Neutrophil (primary cell): ENCODE measurements around the gene MVP.

Experiments
- H3K27ac ChIP-seq: fragments of 200-600 bp; sonication (generic); 2 replicates; pipeline ENCODE4 v1.5.1; 2016; ENCODE audit warnings: mild to moderate bottlenecking, moderate library complexity
- H3K27me3 ChIP-seq: fragments of 200-600 bp; sonication (generic); 2 replicates; pipeline ENCODE4 v1.6.0; 2016; ENCODE audit warnings: mild to moderate bottlenecking
- H3K36me3 ChIP-seq: fragments of 200-600 bp; sonication (generic); 2 replicates; pipeline ENCODE4 v1.5.1; 2017
- H3K4me1 ChIP-seq, 2 experiments: fragments of 200-600 bp in 1 of 2; sonication (generic) in 1 of 2; 1 replicate in 1 of 2; 2 replicates in 1 of 2; pipeline versions ENCODE4 v1.5.1 to v1.6.1; 2013 to 2016; ENCODE audit warnings: low read depth in 1 of 2, low read length in 1 of 2, mild to moderate bottlenecking in 1 of 2, moderate library complexity in 1 of 2; ENCODE audit not compliant: control insufficient read depth in 1 of 2, insufficient read depth in 1 of 2
- H3K4me3 ChIP-seq, 2 experiments: fragments of 200-600 bp in 1 of 2; sonication (generic) in 1 of 2; 1 replicate in 1 of 2; 2 replicates in 1 of 2; pipeline ENCODE4 v1.5.1; 2013 to 2016; ENCODE audit warnings: low read depth in 1 of 2, low read length in 1 of 2, mild to moderate bottlenecking in 1 of 2, moderate library complexity in 1 of 2
- H3K9me3 ChIP-seq: fragments of 200-600 bp; sonication (generic); 2 replicates; pipeline ENCODE4 v1.5.1; 2016
- TF ChIP-seq, protein P1 (sequence below): fragments of 200-600 bp; sonication (generic); IDR thresholded peaks from 2 replicates; pipeline ENCODE4 v1.5.1; 2016; ENCODE audit warnings: antibody characterized with exemption

Gene MVP

DNA sequence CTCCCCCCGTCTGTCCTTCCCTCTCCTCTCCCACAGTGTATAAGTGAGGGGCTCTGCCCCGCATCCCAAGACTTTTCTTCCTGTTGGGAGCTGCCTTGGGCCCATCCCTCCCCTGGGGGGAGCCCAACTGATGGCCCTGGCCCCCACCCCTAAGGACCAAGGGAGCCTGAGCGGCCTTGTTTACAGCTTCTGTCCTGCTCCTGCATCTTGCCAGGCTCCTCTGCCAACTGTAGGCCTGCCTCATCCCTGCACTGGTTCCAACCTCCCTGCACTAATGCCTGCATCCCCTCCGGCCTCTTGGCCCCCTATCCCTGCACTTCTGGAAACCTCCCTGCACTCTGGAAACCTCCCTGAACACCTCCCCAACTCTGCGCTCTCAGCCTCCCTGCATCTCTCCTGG, 5.7 kb upstream of the MVP start:
- Histone ChIP-seq H3K4me1 (peaks cover 64 to 76% of the 10 kb centered on the region in 2 experiments), H3K27me3 (peaks cover 38% of the 10 kb centered on the region), H3K4me3 (no peak overlapping the region), H3K9me3 (no peaks in the 10 kb centered on the region), H3K27ac (no peak overlapping the region), H3K36me3 (peaks cover 8% of the 10 kb centered on the region)
- TF ChIP-seq, protein P1, sequence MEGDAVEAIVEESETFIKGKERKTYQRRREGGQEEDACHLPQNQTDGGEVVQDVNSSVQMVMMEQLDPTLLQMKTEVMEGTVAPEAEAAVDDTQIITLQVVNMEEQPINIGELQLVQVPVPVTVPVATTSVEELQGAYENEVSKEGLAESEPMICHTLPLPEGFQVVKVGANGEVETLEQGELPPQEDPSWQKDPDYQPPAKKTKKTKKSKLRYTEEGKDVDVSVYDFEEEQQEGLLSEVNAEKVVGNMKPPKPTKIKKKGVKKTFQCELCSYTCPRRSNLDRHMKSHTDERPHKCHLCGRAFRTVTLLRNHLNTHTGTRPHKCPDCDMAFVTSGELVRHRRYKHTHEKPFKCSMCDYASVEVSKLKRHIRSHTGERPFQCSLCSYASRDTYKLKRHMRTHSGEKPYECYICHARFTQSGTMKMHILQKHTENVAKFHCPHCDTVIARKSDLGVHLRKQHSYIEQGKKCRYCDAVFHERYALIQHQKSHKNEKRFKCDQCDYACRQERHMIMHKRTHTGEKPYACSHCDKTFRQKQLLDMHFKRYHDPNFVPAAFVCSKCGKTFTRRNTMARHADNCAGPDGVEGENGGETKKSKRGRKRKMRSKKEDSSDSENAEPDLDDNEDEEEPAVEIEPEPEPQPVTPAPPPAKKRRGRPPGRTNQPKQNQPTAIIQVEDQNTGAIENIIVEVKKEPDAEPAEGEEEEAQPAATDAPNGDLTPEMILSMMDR: no peak

DNA sequence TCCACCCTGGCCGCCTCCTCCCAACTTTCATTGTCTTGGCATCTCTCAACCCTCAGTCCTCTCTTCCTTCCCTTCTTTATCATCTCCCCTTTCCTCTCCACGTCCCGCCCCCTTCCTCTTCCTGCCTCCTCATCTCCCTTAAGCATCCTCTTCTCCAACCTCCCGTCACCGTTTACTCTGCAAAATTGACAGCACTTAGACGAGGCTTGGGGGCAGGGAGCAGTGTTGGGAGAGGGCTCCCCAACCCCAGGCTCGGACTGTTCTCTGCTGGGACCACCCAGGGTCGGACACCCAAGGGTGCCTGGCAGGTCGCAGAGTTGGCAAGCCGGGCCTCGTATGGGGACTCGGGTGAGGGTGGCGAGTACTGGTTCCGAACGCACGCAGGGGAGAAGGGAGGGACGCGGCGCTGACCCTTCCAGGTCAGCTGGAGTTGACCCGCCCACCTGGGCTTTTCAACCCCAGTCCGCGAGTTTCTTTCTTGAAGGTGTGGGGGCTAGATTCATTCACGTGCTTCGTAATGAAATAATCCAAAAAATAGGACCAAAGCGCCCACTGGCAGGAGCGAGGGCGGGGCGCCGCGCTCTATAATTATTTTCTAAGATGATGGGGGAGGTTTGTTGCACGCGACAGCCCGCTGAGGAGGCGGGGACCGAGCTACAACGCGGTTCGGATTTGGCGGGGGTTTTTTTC, 5.1 kb upstream of the MVP start:
- Histone ChIP-seq H3K27ac (peak overlapping the region; percentile 10), H3K4me1 (peaks cover 69 to 80% of the 10 kb centered on the region in 2 experiments), H3K36me3 (peaks cover 2% of the 10 kb centered on the region), H3K4me3 (peak overlapping the region; percentile 88 to 95), H3K27me3 (peaks cover 38% of the 10 kb centered on the region), H3K9me3 (no peaks in the 10 kb centered on the region)
- TF ChIP-seq, protein P1: no peak

DNA sequence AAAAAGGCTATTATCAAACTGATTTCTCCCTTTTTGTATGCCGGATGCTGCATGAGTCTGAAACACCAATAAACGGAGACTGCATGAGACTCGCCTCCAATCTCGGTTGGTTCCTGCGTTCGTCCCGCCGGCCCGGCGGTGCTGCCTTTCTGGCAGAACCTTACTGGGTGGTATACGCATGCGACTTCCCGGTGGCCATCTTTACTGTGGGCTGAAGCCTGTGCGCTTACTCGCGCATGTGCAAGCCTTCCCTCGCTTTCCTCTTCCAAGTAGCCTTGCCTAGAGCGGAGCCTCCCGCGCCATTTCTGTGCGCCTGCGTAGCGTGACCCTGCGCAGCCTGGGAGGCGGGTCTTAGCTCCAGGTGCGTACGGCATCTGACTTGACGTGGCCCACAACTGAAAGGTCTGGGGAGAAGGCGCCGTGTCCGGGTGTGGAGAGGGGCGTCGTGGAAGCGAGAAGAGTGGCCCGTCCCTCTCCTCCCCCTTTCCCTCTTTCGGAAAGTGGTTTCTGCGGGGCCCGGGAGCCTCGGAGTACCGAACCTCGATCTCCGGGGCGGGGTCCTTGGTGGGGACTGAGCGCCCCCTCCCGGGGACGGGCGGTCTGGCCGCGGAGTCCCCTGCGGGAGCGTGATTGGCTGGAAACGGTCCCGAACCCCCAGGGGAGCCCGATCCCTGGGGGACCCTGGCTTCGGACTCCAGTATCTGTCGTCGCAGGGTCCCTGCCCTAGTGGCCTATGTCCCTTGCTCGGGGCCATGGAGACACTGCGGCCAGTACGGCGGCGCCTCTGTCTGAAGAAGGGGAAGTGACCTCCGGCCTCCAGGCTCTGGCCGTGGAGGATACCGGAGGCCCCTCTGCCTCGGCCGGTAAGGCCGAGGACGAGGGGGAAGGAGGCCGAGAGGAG, 4.2 kb upstream of the MVP start, which contains the start of gene PAGR1:
Gene PAGR1 (plus strand): TSS at position 360 of the 901 bp plus-strand sequence. CDS start 374 bp downstream, at position 734.
- Histone ChIP-seq H3K27me3 (peaks cover 38% of the 10 kb centered on the region), H3K4me3 (peak within 1 kb of the TSS; percentile 88 to 95), H3K36me3 (no peaks in the 10 kb centered on the region), H3K9me3 (no peaks in the 10 kb centered on the region), H3K4me1 (peaks cover 62 to 80% of the 10 kb centered on the region in 2 experiments), H3K27ac (peak within 1 kb of the TSS; percentile 89)
- TF ChIP-seq, protein P1: peak; percentile 95

DNA sequence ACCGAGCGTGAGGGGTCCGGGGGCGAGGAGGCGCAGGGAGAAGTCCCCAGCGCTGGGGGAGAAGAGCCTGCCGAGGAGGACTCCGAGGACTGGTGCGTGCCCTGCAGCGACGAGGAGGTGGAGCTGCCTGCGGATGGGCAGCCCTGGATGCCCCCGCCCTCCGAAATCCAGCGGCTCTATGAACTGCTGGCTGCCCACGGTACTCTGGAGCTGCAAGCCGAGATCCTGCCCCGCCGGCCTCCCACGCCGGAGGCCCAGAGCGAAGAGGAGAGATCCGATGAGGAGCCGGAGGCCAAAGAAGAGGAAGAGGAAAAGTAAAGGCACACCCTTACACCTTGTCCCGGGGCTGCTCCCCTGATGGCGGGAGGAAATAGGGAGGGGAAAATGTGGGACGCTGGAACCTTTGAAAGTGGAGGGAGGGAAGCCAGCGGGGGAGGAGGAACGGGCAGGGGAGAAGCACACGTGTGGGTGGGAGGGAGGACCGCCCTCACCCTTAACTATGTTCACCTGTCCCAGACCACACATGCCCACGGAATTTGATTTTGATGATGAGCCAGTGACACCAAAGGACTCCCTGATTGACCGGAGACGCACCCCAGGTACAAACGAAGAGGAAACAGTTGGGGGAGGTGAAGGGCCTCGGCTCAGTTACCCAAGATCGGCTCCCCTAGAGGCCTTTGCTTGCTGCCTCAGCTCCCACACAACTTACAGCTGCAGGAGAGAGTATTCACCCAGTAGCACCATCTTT, 3.4 kb upstream of the MVP start:
- TF ChIP-seq, protein P1: no peak
- Histone ChIP-seq H3K4me1 (peaks cover 62 to 82% of the 10 kb centered on the region in 2 experiments), H3K4me3 (peak overlapping the region; percentile 88 to 95), H3K36me3 (no peaks in the 10 kb centered on the region), H3K27me3 (peaks cover 30% of the 10 kb centered on the region), H3K27ac (peak overlapping the region; percentile 89), H3K9me3 (no peaks in the 10 kb centered on the region)

DNA sequence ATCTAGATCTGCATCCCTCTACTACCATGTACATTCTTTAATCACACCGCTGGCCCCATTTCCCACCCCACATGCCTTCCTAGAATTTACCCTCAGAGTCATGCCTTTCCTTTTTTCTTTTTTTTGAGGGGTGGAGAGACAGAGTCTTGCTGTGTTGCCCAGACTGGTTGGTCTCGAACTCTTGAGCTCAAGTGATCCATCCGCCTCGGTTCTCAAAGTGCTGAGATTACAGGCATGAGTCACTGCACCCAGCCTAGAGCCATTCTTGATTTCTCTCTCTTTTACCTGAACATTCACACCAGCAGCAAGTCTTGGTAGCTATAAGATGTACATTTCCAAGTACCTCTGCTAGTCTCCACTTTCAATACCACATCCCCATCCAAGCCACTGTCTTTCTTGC, 2.2 kb upstream of the MVP start:
- H3K4me3 ChIP-seq: no peak overlapping the region
- peak overlapping the region; percentile 89 for H3K27ac ChIP-seq
- H3K4me1 ChIP-seq: peaks cover 66 to 86% of the 10 kb centered on the region in 2 experiments

More for the DNA sequence above, 2.2 kb upstream of the MVP start:
- H3K9me3 ChIP-seq: no peaks in the 10 kb centered on the region
- TF ChIP-seq, protein P1: no peak
- peaks cover 17% of the 10 kb centered on the region for H3K27me3 ChIP-seq
- H3K36me3 ChIP-seq: no peaks in the 10 kb centered on the region
